Effector CD4-positive, alpha-beta T cell (primary cell): ENCODE results near the gene MIXL1. TPM values are rescaled to one million over a fixed set of nuclear protein-coding genes. Genes with fewer than 3 reads are reported as not detected.
"Not testable (repeated sequence)": the region's sequence is repeated elsewhere in the genome, so short reads cannot be mapped to it uniquely, and the experiment has no call there.

Experiments
- DNase-seq: peaks from one replicate; pipeline ENCODE4 v3.0.0-alpha.2; 2020
- total RNA-seq: gene quantifications from one replicate; lab custom pipeline; 2026; lab: John Stamatoyannopoulos, UW

MIXL1 gene
- not detected for total RNA-seq

GRCh38 chr1:226223157-226223785, at the start of gene MIXL1:
Gene MIXL1, plus strand, starts transcription at chr1:226223664. Its CDS starts 18 bp downstream, at chr1:226223682.
- DNase-seq, result no peak

- DNase-seq, result no peak
Measured at GRCh38 chr1:226176870-226177269, 46.6 kb upstream of the MIXL1 start.

- no peak for DNase-seq
Measured at GRCh38 chr1:226181996-226182714, 41.3 kb upstream of the MIXL1 start.

- no peak for DNase-seq
Measured at GRCh38 chr1:226185141-226186036, 38.1 kb upstream of the MIXL1 start.

DNA sequence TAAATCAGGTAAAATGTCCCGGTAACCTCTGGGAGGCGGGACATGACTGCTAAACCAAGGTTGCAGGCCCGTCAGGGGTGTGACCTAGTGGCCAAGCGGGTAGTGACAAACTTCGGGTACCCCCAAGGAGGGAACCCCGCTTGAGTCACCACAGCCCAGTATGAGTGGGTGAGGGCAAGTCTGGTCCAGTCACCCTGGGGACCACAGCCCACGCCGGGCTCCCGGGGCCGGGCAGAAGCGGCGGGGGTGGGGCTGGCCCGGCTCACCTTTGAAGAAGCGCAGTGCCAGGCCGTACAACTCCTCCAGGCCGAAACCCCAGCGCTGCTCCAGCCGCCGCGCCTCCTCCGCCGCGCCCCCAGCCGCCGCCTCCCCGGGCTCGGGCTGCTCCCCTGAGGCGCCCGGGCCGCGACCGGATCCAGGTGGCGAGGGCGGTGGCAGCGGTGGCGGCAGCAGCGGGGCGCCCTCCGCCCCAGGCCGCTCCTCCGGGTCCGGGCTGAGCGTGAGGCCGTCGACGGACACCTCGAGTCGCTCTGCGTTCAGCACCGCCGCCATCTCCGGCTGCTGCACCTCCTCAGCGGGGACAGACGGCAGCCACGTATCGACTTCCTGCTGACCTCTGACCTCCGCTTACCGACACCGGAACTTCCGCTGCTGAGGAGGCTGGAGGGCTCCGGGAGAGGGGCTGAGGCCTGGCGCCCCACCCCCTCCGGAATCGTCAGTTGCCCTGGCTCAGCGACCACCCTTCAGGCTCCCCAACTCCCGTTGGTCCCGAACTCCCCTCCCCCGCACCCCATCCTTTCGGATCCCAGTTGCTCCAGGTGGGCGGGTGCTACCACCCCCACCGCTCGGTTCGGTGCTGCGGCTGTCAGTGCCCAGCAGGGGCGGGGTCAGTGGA, 37.1 kb upstream of the MIXL1 start, which contains the start of gene ACBD3:
TSS of gene ACBD3 (minus strand) at position 618 of the 895 bp plus-strand sequence. CDS start at position 552, 66 bp downstream.
- DNase-seq, result peak; percentile 81

DNA sequence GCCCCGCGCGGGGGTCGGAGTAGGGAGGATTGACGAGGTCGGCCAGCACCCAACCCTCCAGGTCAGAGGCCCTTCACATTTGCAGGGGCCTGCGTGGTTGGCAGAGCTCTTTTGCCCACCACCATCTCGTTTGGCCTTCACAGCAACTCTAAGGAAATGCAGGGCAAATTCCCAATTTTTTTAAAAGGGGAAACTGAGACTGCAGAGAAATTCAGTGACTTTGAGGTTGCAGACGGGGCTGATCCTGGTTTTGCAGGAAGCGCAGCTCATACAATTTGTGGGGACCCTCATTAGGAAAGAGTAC, 36.5 kb upstream of the MIXL1 start:
- DNase-seq, result no peak

GRCh38 chr1:226187380-226187779, 36.1 kb upstream of the MIXL1 start:
- DNase-seq, result no peak

DNA sequence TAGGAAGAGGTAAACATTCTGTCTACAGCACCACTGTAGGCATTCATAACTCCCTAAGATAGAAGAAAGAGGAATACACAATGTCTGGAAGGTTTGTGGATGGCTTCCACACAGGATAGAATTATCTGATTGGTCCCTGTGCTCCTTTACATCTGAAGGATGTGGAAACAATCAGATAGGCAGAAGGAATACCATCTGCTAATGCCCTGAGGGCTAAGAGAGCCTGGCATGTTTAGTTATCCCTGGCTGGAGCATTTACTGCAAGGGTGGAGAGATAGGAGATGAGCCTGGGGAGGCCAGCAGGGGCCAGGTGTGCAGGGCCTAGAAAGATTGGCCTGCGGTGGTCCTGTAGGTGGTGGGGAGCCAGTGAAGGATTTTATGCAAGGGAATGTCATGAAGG, 28.3 kb upstream of the MIXL1 start:
- no peak for DNase-seq

GRCh38 chr1:226199971-226200370, 23.5 kb upstream of the MIXL1 start:
- no peak for DNase-seq

DNA sequence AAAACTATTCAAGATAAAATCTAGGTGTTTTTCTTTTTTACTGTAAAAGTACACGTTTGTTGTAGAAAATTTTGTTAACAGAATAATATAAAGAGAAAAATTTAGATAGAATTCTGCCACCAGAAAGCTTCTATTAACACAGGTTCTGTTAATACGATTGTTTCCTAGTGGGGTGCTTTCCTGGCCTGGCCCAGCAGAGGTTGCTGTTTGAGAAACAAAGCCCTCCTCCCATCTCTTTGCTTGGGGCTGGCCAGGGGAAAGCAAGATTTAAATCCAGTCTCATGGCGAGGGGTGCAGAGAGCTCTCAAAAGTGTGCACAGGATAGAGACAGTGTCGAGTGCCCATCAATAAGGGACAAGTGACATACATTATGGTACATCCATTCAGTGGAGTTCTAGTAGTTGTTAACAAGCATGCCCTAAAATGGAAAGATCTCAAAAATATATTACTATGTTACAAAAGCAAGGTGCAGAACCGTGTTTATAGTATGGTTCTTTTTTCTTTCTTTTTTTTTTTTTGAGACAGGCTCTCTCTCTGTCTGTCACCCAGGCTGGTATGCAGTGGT, 22.4 kb upstream of the MIXL1 start:
- no peak for DNase-seq

GRCh38 chr1:226202246-226202645, 21.2 kb upstream of the MIXL1 start:
- no peak for DNase-seq

GRCh38 chr1:226202666-226203065, 20.8 kb upstream of the MIXL1 start:
- not testable (repeated sequence) for DNase-seq

DNA sequence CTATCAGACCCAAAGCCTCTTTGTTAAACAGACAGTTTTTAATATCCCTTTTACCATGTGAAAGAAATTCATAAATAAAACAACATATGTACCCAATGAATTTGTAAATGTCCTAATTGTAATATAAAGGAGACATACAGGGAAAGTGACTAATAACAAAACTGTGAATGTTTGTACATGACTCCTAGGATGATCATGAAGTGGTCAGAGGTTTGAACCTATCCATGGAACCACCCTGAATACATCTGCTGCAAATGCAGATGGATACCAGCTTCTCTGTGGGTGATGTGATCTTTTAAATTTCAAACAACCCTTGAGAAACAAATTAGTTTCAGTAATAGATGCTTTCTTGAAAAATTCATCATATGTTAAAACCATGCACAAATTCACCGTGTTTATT, 20.2 kb upstream of the MIXL1 start:
- no peak for DNase-seq

DNA sequence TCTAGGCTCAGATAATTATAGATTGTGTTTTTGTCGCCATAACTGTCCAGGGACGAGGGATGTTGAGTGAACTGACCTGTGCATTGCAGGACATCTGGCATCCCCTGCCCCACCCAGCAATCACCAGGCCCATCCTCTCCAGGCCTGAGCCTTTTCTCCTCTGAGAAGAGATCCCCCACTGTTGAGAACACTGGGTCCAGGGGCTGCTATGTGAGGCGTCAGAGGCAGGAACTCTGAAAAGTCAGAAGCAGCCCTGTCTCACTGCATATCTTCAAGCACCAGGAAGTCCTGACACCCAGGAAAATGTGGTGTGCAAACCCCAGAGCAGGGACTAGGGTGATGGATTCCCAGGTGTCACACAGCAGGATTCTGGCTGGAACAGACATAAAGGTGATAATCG, 19.8 kb upstream of the MIXL1 start:
- no peak for DNase-seq

DNA sequence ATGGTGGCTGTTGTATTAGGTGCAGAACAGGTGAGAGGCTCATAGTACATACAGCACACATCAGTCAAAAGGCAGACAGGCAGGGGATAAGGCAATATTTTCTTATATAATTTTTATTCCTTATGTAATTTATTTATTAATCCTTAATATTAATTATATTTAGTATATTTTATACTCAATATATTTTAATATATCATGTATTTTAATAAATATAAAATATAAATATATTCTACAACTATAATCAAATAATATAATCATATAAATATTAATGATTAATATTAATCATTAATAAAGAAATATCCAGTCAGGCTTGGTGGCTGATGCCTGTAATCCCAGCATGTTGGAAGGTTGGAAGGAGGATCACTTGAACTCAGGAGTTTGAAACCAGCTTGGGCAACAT, 19.3 kb upstream of the MIXL1 start:
- DNase-seq, result no peak

DNA sequence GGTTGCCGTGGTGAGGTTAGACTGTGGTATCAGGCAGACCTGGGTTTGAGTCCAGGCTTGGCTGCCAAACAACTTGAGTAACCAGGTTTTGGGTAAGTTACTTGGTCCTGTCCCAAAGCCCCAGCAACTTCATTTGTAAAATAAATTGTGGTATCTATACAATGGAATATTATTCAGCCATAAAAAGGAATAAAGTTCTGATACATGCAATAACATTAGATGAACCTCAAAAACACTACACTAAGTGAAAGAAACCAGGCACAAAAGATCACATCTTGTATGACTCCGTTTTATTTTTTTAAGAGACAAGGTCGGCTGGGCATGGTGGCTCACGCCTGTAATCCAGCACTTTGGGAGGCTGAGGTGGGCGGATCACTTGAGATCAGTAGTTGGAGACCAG, 16.4 kb upstream of the MIXL1 start:
- DNase-seq, result no peak

GRCh38 chr1:226209307-226210059, 14.0 kb upstream of the MIXL1 start:
- DNase-seq, result no peak

- no peak for DNase-seq
Measured at GRCh38 chr1:226210571-226211176, 12.8 kb upstream of the MIXL1 start.

GRCh38 chr1:226211181-226211821, 12.2 kb upstream of the MIXL1 start:
- DNase-seq, result no peak

GRCh38 chr1:226212545-226212944, 10.9 kb upstream of the MIXL1 start:
- no peak for DNase-seq
